ENCODE results near the gene STIM2.

GRCh38 chr4:27057053-27057452, 196.4 kb downstream of the STIM2 start:
- TF ChIP-seq CTCF (conservative IDR thresholded peaks at IDR 0.05) (no peak), EZH2 (IDR thresholded peaks at IDR 0.05; ENCODE audit: low read depth) (no peak)

Measured in PC-9 (cell line).